NCI-H1105 treated with DMSO at 0.1 percent for 48 hours (cell line): ENCODE measurements around the gene ZFP30.
"Not testable (repeated sequence)": the region's sequence is repeated elsewhere in the genome, so short reads cannot be mapped to it uniquely, and the experiment has no call there.

Experiments
- DNase-seq: peaks from one replicate; lab custom pipeline; 2025; lab: John Stamatoyannopoulos, UW

The ZFP30 gene

GRCh38 chr19:37655301-37655688, at the start of gene ZFP30:
Gene ZFP30, minus strand, starts transcription at chr19:37655465. Its CDS starts 7,643 bp downstream, at chr19:37647822.
- peak; percentile 69 for DNase-seq

GRCh38 chr19:37699057-37699456, 43.8 kb upstream of the ZFP30 start:
- DNase-seq, result no peak

GRCh38 chr19:37698216-37698615, 43.0 kb upstream of the ZFP30 start:
- no peak for DNase-seq

- no peak for DNase-seq
These were observed 40.1 kb upstream of the ZFP30 start for GRCh38 chr19:37695144-37695899.

- DNase-seq, result no peak
These were observed 37.8 kb upstream of the ZFP30 start for GRCh38 chr19:37692956-37693620.

- DNase-seq, result no peak
These were observed 36.7 kb upstream of the ZFP30 start for GRCh38 chr19:37691881-37692504.

GRCh38 chr19:37683520-37683919, 28.3 kb upstream of the ZFP30 start:
- DNase-seq, result no peak

- DNase-seq, result no peak
These were observed 14.2 kb upstream of the ZFP30 start for GRCh38 chr19:37669450-37669914.

GRCh38 chr19:37657157-37657556, 1.9 kb upstream of the ZFP30 start:
- DNase-seq, result not testable (repeated sequence)

- DNase-seq, result peak; percentile 74
These were observed 565 bp upstream of the ZFP30 start for GRCh38 chr19:37655689-37656371.

- peak; percentile 63 for DNase-seq
These were observed 500 bp downstream of the ZFP30 start for GRCh38 chr19:37654629-37655300.

- no peak for DNase-seq
These were observed 1.1 kb downstream of the ZFP30 start for GRCh38 chr19:37654118-37654517.

- DNase-seq, result no peak
These were observed 19.9 kb downstream of the ZFP30 start for GRCh38 chr19:37635076-37636056.

GRCh38 chr19:37594982-37595382, 60.3 kb downstream of the ZFP30 start:
- DNase-seq, result no peak

GRCh38 chr19:37594304-37594981, 60.8 kb downstream of the ZFP30 start, which contains the start of the genes ZNF540 and ZNF571:
Gene ZNF540, plus strand, starts transcription at chr19:37594876. Its CDS starts 3,572 bp downstream, at chr19:37598448.
Gene ZNF571, minus strand, starts transcription at chr19:37594792. Its CDS starts 8,116 bp downstream, at chr19:37586676.
- peak; percentile 95 for DNase-seq

- no peak for DNase-seq
These were observed 61.3 kb downstream of the ZFP30 start for GRCh38 chr19:37593996-37594303.

- DNase-seq, result no peak
These were observed 71.9 kb downstream of the ZFP30 start for GRCh38 chr19:37583340-37583739.

- DNase-seq, result no peak
These were observed 83.1 kb downstream of the ZFP30 start for GRCh38 chr19:37572203-37572602.

GRCh38 chr19:37565370-37565669, 89.9 kb downstream of the ZFP30 start:
- DNase-seq, result no peak
